CD4-positive, alpha-beta T cell treated with Interleukin-17A for 1 hour (primary cell): Measurements from ENCODE around the gene SLC45A1.
A peak's percentile ranks its signal among the peaks of the same experiment; 100 is the strongest.

Experiments used
- DNase-seq: peaks from one replicate; pipeline ENCODE4 v3.0.0-alpha.2; 2020

The SLC45A1 gene

DNA sequence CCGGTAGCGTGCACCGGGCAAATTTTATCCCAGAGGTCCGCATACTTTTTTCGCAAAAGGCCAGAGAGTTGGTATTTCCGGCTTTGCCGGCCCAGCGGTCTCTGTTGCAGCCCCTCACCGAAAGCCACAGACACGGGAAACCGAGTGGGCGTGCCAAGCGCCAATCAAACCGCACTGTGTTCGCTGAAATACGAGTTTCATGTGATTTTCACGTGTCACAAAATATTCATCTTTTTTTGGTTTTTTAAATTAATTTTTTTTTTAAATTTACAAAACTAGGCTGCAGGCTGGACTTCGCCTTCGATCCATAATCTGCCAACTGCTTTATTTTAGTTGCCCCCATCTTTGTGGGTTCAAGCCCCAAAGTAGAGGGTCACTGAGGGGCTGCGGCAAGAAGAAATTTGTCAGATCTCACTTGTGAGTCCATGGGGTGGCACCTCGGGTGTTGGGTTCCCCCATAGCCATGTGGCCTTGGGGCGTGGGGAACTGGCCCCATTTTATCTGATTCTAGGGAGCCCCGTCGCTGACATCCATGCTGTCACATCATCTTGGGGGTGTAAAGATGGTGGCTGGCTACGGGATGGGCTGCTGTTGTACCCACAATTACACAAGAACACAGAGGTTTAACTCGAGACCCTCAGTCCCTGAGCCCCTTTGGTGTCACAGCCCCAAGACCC lies 20.8 kb downstream of the SLC45A1 start:
- no peak for DNase-seq

DNA sequence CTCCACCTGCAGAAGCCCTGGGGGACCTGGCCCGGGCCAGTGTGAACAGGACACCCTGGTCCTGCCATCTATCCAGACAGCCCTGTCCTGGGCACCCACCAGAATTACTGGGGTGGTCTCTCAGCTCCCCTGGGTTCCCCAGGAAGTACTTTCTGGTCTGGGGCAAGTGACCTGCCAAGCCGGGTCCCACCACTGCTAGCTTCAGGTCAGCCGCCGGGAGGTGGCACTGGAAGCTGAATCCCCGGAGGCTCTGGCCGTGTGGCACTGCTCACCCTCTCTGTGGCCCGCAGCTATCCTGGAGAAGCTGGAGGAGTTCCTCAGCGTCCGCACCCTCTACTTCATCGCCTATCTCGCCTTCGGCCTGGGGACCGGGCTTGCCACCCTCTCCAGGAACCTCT lies 21.3 kb downstream of the SLC45A1 start:
- no peak for DNase-seq

DNA sequence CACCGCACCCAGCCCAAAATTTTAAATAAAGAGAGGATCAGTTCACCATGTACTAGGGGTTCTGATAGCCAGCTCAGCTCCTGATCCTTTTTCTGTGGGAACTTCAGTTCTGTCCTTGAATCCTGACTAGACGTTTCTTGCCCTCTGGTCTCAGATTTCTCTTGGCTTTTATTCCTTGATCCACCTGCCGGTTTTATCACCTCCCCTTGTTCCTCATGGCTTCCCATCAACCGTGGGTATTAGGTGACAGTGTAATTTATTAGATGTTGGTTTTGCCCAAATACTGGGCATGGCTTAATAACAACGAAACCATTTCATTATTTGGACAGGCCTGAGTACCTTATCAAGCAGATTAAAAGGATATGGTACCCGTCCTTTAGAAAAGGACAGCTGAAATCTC lies 22.5 kb downstream of the SLC45A1 start:
- DNase-seq: no peak

DNA sequence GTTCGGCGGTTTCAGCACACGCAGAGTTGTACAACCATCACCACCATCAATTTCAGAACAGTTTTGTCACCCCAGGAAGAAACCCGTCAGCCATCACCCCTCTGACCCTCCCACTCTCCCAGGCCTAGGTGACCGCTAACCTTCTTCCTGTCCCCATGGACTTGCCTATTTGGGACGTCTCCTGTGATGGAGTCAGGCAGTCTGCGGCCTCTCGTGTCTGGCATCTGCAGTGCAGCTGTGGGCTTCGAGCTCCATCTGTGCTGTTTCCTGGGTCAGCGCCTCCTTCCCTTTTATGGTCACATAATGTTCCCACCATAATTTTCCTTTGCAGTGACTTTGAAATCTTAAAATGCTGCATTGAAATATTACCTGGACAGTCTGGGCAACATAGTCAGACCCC lies 24.4 kb downstream of the SLC45A1 start:
- DNase-seq: no peak

DNA sequence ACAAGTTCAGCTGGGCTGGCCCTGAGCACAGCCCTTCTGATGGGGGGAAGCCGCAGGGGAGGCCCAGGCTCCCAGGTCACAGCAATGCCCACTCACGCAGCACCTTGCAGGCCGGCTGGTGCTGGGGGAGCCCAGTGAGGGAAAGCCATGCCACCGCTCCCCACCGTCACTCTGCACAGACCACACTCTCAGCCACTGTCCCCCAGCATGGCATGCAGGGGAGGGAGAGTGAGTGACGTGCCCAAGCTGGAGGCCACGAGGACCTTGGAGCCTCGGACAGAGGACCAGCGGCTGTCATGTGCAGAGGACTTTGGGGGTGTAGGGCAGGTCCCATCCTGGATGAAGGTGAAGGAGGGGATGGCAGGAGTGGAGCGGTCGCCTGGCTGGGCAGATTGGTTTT lies 25.1 kb downstream of the SLC45A1 start:
- DNase-seq: no peak

DNA sequence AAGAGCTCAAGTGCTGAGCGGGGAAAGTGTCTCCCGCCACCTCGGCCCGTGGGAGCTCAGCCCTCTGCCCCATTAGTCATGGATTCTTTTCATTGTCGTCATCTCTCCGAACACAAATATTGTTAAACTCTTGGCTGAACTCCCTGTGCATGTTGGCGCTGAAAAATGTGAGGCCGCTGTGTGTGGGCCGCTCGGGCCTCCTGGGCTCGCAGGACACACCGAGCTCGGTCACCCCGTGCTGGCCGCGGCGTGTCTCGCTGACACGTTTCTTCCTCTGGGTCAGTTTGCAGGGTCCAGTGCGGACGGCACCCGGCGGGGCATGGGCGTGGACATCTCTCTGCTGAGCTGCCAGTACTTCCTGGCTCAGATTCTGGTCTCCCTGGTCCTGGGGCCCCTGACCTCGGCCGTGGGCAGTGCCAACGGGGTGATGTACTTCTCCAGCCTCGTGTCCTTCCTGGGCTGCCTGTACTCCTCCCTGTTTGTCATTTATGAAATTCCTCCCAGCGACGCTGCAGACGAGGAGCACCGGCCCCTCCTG lies 25.6 kb downstream of the SLC45A1 start:
- no peak for DNase-seq

DNA sequence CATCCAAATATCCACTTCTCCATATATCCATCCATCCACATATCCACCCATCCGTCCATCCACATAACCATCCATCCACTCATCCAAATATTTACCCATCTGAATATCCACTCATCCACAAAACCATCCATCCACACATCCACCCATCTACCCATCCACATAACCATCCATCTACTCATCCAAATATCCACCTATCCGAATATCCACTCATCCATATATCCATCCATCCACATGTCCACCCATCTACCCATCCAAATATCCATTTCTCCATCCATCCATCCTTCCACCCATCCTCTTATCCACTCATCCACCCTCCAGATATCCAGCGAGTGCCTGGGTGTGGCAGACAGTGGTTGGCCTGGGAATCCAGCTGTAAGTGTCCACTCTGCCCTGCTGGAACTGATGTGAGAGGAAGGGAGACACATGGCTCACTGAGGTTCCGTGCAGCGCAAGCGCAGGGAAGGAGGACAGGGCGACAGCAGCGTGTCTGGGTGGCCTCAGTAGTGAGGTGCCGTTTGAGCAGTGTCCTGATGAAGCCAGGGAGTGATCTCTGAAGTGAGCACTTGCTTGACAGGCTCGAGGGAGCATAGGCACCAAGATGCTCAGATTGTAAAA lies 27.1 kb downstream of the SLC45A1 start:
- DNase-seq: no peak

DNA sequence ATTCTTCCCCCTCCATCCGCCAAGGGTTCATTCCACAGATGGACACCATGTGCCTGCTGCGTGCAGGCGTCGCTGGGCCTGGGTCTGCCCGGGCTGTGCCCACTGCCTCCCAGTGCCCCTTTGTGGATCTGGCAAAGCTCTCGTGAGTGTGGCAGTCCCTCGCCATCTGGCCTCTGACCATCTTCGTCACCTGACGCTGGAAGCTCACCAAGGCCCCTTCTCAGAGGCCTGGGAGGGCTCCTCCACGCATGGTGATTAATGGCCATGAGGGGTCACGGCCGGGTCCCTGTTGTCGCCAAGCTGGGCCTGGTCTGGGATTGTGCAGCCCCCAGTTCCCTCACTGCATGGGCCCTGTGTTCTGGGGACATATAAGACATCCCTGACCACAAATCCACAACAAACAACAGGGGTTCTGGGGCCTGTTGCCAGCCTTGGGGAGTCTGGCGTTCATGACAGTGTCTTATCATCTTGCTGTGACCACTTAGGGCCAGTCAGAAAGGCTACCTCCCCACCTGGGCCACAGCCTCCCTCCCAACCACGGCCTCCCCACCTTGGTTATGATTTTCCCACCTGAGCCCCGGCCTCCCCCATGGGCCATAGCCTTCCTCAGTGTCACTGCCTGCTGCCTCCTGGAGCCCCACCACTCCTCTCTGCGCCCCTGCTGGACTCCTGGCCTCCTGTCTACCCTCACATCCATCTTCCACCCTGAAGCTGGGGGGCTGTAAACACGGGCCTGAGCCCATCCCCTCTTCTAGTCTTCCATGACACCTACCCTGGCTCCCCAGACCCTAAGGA lies 27.9 kb downstream of the SLC45A1 start:
- no peak for DNase-seq

DNA sequence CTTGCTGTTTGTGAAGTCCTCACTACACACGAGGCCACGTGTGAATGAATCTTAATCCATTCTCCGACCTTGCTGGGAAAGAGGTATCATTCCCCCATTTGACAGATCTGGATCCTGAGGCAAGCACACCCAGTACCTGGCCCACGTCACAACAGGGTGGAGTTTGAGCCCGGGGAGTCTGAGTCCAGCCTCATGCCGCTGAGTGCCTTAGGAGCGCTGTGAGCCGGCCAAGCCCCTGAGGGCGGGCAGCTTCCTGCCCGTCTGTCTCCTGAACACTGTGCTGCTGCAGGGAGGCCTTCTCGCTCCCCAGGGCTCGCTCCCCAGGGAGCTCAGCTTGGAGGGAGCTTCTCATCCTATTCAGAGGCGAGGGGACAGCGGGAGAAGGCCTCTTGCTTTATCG lies 29.7 kb downstream of the SLC45A1 start:
- DNase-seq: no peak

DNA sequence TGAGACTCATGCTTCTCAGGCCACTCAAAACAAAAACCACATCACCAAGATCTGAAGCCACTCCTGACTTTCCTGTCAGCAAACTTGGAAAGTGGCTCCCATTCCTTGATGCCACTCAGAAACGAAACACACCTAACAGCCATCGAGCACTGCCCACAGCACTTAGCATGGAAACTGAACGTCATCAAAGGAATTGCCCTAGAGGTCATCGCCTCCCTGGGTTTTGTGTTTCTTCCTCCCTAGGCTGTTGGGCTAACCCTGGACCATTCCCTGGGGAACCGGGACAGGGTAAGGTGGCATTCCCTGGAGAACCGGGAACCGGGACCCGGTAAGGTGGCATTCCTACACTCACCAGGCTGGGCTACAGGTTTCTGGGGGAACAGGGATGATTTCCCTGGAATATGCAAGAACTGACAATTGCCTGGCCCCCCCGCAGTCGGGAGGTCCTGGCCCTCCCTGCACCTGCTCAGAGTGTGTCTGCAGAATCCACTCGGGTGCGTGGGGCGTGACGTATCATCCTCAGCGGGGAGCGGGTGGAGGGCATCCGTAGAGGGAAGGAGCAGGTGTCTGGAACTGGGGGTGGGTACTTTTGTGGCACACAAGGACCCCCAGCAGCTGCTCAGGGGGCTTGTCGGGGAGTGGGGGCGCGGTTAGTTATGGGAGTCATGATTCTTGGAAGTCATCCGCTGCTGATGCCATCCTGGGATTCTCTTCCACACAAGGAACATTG lies 30.3 kb downstream of the SLC45A1 start:
- DNase-seq: no peak

DNA sequence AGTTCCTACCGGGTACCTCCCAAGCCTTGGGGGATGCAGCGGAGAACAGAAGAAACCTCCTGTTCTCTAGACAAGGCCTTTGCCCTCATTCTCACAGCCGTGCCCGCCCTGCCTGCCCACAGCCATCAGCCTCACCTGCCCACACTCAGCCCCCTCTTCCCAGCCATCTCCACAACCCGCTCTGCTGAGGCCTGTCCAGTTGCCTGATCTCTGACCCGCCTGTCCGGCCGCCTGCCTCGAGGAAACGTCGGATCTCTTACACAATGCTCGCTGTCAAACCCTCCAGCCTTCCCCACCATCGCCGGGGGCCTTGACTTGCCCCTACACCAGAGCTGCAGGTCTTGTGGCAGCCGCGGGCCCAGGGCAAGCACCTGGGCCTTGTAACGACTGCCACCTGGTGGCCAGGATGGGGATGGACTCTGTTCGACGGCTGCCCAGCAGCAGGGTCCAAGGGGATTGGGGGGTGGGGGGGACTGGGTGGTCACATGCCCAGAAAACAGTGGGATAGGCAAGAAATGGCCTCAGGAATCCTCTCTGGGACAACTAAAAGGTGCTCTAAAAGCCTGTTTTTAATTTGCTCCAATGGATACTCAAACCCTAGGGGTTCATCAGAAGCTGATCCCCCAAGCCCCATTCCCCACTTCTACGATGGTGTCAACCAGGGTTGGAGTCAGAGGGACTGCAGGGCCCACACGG lies 31.0 kb downstream of the SLC45A1 start:
- peak; percentile 73 for DNase-seq

DNA sequence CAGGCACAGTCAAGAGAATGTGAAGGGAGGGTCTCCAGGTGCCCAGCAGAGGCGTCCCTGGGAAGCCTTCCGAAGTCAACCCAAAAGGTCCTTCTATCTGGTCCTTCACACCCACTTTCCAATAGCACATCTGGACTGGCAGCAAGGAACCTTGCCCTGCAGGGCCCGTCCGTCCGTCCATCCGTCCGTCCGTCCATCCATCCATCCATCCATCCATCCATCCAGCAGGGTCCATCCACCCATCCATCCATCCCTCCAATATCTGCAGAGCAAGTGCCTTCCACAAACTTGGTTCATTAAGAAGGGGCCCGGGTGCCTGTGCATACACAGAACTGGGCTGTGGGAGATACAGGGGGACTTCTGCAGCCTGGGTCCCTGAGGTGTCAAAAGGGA lies 31.6 kb downstream of the SLC45A1 start:
- DNase-seq: no peak

DNA sequence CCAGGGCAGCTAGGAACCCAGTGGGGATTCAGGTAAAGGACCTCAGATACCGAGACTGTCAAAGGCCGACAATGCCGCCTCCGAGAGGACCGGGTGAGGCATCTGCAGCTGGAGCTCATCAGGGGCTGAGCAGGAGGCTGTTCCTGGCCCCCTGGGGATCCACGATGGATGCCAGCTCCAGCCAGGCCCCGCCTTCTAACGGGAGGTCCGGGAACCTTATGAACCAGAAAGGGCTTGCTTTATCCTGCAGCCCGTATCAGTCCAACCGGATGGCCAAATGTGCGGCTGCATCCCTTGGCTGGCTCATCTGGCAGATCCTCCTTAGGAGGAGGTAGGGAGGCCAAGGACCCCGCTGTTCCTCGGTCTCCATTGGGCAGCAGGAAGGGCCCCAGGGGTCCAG lies 32.0 kb downstream of the SLC45A1 start:
- no peak for DNase-seq

DNA sequence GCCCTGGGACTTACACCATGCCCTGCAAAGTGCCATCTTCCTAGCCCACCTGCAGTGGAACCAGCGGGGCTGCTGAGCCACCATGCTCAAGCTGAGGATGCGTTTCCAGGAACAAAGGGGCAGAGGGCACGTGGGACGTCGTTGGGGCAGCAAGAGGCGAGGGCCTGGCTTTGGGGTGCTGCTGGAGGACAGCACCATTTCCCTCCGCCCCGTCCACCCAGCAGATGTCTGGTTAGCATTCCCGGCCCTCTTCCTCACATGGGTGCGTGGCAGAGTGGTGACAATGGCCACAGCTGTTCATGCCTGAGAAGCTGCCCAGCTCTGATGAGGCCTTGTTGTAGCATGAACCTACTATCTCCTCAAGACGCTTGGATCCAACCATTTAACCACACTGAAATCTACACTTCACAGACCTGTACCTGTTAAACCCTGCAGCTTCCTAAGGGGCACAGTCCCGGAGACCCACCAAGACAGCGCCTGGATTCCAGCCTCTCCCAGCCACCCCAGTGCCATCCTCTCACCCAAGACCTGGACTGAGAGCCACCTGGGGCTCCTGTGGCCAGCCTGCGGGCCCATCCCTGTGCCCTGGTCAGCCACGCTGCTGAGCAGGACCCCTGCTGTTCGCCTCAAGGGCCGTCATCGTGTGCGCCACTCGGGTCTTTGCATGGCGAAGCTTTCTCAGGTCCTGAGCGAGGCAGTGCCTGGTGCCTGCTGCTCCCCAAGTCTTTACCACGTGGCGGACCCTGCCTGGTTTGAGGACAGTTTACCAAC lies 33.2 kb downstream of the SLC45A1 start:
- no peak for DNase-seq

DNA sequence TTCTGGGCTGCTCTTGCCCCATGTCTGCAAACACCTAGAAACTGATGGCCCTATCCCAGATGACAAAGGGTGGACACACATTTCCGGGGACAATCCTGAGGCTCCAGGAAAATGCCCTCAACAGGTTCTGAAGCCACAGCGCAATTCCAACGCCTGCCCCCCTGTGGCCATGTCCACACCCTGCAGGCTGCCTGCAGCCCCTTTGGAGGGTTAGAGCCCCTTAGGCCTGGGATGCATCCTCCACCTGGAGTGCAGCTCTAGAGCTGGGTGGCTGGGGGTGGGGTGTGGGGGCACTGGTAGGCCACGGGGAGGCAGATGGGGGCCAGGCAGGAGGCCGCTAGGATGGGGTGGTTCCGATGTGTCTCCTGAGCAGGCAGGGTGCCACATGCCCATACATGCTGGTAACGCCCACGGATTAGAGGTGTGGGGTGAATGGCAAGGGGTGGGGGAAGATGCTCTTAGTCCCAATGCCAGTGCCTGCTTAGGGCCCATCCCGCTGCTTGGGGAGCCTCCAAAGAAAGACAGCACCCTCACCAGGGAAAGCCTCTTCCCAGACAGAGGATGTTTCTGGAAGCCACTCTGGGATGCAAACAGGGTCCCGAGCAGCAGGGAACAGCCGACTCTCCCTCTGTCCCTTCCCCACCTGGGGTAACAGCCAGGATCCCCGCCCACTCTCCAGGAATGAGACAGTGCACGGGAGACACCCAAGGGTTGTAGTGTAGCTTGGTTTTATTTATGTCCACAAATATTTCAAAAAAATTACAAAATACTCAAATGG lies 34.0 kb downstream of the SLC45A1 start:
- no peak for DNase-seq

DNA sequence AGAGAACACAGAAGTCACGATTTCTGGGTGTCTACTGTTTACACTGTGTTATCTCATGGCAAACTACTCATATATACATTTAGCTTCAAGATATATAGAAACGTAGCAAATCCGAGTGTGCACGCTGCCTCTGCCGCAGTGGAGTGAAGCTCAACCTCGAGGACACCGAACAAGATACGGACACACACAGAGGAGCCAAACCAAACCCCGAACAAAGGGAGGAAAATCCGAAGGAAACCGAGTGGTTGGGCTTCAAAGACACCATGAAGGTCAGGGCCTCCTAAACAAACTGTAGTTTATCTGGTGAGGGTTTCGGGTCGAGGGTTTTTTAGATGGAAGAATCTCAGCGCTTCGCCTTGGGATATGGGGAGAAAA lies 34.5 kb downstream of the SLC45A1 start:
- DNase-seq: no peak

DNA sequence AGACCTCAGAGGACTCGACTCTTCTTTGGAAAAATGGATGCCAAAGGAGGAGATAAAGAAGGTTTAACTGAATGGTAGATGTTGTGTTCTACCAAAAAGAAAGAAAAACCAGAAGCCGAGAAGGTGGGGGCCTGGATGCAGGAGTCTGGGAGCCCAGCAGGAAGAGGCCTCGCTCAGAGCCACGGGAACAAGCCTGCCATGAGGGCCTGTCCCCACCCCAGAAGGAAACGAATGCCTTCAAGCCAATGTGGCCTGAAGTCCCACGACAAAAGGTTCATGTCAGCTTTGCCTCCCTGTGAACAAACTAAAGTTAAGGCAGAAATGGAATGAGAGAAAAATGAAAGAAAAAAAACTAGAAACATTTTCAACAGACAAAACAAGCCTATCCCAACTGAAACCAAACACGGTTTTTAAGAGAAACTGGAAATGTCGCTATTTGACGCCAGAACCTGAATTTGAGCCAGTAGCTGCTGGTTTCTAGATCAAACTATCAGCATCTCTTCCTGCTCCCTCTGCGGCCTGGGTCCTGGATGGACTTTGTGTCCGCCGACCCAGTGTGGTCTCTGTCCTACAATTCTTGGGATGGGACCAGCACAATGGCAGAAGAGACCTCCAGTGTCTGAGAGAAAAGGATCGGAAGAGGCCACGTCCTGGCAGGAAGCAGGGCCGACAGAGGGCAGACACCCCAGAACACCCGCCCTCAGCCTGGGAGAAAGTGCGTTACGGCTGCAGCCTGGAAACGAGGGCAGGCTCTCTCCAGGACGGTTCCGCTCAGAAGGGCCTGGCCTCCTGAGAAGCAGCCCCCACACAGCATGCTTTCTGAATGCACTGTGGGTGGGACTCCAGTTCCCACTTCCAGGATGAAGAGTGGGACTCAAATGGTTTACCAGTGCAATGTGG lies 35.2 kb downstream of the SLC45A1 start:
- DNase-seq: no peak

DNA sequence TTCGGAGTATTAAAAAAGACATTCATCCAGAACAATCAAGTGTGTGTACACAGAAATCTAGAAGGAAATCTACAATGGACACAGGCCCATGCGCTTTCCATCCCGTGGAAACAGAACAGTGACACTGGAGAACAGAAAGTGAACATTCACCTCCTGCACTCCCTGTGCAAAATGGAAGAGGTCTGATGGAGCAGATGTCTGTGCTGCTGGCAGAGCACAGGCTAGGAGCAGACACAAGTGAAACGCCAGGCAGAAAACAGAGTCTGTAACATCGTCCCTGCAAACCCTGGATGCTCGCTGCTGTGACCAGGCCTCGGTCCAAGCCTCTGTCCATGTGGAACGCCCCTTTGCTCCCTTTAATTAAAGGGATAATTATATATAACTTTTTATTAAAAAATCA lies 36.1 kb downstream of the SLC45A1 start:
- DNase-seq: no peak

DNA sequence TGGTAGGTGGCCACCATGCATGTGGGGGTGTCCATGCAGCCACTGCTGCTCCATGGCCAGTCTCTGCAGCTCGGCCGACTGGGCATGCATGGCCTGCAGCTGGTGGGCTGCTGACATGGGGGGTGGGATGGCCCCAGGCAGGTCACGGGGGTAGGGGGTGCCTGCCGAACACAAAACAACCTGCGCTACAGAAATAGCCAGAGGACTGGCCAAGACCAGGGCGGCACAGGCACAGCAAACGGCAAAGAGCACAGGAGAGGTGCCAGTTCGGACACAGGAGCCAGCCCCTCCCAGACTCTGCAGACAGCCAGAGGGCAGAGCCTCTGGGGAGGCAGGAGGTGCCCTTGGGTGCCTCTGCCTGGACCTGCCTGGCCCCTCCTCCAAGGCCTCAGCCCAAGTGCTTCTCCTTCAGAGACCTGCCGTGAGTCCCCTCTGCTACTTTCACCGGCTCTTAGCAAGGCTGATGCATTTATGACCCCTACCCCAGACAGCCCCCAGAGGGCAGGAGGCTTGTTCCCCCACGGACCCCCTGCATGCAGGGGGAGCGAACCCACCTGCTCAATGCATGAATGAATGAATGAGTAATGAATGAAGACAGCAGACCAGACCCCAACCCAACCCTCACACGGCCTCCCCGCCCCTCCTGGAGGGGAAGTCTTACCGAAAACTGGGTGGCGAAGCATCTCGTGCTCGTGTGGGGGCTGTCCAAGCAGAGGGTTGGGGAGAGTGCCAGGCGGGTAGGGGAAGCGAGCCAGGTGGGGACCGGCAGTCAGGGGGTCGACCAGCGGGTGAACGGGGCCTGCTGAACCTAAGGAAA lies 37.7 kb downstream of the SLC45A1 start:
- no peak for DNase-seq
